Right lobe of liver (tissue), 6 donors: Measurements from ENCODE around the gene SF3A1. TPM values are rescaled to one million over a fixed set of nuclear protein-coding genes. Genes with fewer than 3 reads are reported as not detected.

Experiments used
- ATAC-seq, 4 donors: fragments of 200-7000 bp; cut with Tn5 transposase; one replicate each; pipeline ENCODE4 v1.9.1; 2020; ENCODE audit warnings: mild to moderate bottlenecking in 4 of 4, moderate library complexity in 4 of 4
- DNase-seq, 3 donors: peaks; one replicate each; pipeline ENCODE4 v3.0.0-alpha.2; 2020
- H3K27ac ChIP-seq, 3 donors: fragments of 200-600 bp; one replicate each; pipeline ENCODE4 v1.8.0; 2022
- H3K27me3 ChIP-seq, 2 donors: fragments of 200-600 bp; one replicate each; pipeline ENCODE4 v1.8.0; 2022
- H3K36me3 ChIP-seq, 4 donors: fragments of 200-600 bp; sonication (generic) in 1 of 4; one replicate each; pipeline versions ENCODE4 v1.5.1 to v1.8.0; 2017 to 2022; ENCODE audit warnings: control low read depth in 1 of 4
- H3K4me1 ChIP-seq, 4 donors: fragments of 200-600 bp; sonication (generic) in 1 of 4; one replicate each; pipeline versions ENCODE4 v1.5.1 to v1.8.0; 2017 to 2022; ENCODE audit warnings: control low read depth in 1 of 4
- H3K4me3 ChIP-seq, 3 donors: fragments of 200-600 bp; one replicate each; pipeline ENCODE4 v1.8.0; 2022
- H3K9me3 ChIP-seq, 4 donors: fragments of 200-600 bp; sonication (generic) in 1 of 4; one replicate each; pipeline versions ENCODE4 v1.5.1 to v1.8.0; 2017 to 2022; ENCODE audit warnings: control low read depth in 1 of 4
- CTCF ChIP-seq, 4 donors: fragments of 200-600 bp in 3 of 4; fragments of 450-650 bp in 1 of 4; IDR thresholded peaks; one replicate each; pipeline versions ENCODE4 v1.5.1 to v1.8.0; 2016 to 2022; ENCODE audit warnings: antibody characterized with exemption in 4 of 4, mild to moderate bottlenecking in 2 of 4
- POLR2A ChIP-seq: fragments of 450-650 bp; IDR thresholded peaks from one replicate; pipeline ENCODE4 v1.6.1; 2017; ENCODE audit warnings: antibody characterized with exemption, mild to moderate bottlenecking
- WGBS: methylation state at CpG from one replicate; pipeline ENCODE4 v1.1.6; 2018; ENCODE audit warnings: low coverage, low lambda C conversion rate; ENCODE audit not compliant: insufficient coverage; ENCODE audit errors: missing lambda C conversion rate; 5-methylcytosine and 5-hydroxymethylcytosine counted together
- intact Hi-C, 2 donors: fragments of 100-400 bp; cut with DNase I; formaldehyde crosslinking; loops; one replicate each; pipeline versions ENCODE4 v1.11.2 to v1.14.1; 2022
- total RNA-seq, 6 experiments: library from RNA; depleted of rRNA in 2 of 6; stranded (reverse); fragments of >200 nt in 2 of 6; fragmentation: NEBNext Ultra II Directional in 3 of 6; extraction: Animal tissue kit (Norgen Biotek cat#: 25700) in 3 of 6; gene quantifications; one replicate each; pipeline versions ENCODE4 v1.1.0 to v1.2.4, GENCODE V29; 2016 to 2023
- donor health status: DM: no; HTN: yes; CAD: no.
- donor health status: DM: no; HTN: no; CAD: no.
- donor health status: DM: no; HTN: no; CAD: no.
- donor health status: DM: no; HTN: yes; CAD: no.
- donor health status: DM: no; HTN: yes; CAD: no.

SF3A1 gene
- total RNA-seq, 6 experiments from 2014 or later, result 42.6 to 72.8 (median 66.5) TPM

- DNase-seq, result no peak
- WGBS, result 60% methylated on average over 2 of the region's 4 CpGs
- H3K36me3 ChIP-seq, result peaks cover 0 to 15% (median 6%) of the 10 kb centered on the region in 4 donors
- TF ChIP-seq POLR2A, result no peak
- TF ChIP-seq CTCF (IDR thresholded peaks at IDR 0.05), result no peak
- ATAC-seq, result no peak
- H3K27ac ChIP-seq, result no peak overlapping the region
- H3K4me1 ChIP-seq, result peaks cover 0 to 12% (median 5%) of the 10 kb centered on the region in 4 donors
- no peaks in the 10 kb centered on the region for H3K27me3 ChIP-seq
- intact Hi-C loops, result no loop called here
- H3K9me3 ChIP-seq, result no peaks in the 10 kb centered on the region
- H3K4me3 ChIP-seq, result no peak overlapping the region
These were observed 72.0 kb downstream of the SF3A1 start for GRCh38 chr22:30284666-30285065.

DNA sequence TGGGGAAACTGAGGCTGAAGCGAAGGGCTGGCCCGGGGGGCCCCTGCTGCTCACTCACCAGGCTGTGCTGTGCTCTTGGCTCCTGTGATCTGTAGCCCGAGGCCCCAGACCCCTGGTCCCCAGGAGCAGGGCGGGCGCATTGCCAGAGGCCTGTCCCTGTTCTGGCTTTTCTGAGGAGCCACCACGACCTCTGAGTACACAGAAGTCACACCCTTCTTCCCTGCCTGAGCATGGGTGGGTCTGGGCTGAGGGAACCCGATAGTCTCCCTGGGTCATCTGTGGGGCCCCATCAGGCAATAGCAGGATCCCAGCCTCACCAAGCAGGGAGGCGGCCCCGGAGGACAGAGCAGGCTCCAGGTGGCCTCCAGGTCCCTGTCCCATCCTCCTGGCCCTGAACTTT is 72.5 kb downstream of the SF3A1 start:
- Histone ChIP-seq H3K9me3 (no peaks in the 10 kb centered on the region), H3K4me3 (no peak overlapping the region), H3K36me3 (peaks cover 0 to 15% (median 6%) of the 10 kb centered on the region in 4 donors), H3K27ac (no peak overlapping the region), H3K4me1 (peaks cover 0 to 12% (median 5%) of the 10 kb centered on the region in 4 donors), H3K27me3 (no peaks in the 10 kb centered on the region)
- 40% methylated on average over 1 of the region's 9 CpGs for WGBS
- TF ChIP-seq POLR2A, result no peak
- TF ChIP-seq CTCF (IDR thresholded peaks at IDR 0.05), result no peak
- DNase-seq, result no peak
- no peak for ATAC-seq
- intact Hi-C loops, result no loop called here

DNA sequence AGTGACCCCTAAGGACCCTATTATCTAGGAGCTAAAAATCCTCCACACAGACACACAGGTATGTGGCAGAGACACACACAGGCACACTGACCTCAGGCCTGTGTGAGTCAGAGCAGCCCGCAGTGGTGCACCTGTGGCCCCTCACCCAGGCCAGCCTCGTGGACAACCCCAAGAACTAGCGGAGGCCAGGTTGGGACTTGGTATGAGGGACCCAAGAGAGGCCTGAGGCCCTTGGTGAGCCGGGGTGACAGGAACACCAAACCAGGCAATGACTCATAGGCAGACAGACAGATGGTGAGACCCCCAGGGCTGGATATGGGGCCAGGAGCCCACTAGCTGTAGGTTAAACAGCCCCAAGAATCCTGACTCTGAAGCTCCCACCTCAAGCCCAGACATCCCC is 73.4 kb downstream of the SF3A1 start:
- DNase-seq (no peak), ATAC-seq (no peak)
- Histone ChIP-seq H3K36me3 (peaks cover 0 to 15% (median 6%) of the 10 kb centered on the region in 4 donors), H3K9me3 (no peaks in the 10 kb centered on the region), H3K4me3 (no peak overlapping the region), H3K4me1 (peaks cover 0 to 8% (median 3%) of the 10 kb centered on the region in 4 donors), H3K27me3 (no peaks in the 10 kb centered on the region), H3K27ac (no peak overlapping the region)
- WGBS, result no CpG with 5 or more reads among the region's 4 CpGs
- no peak for TF ChIP-seq CTCF (IDR thresholded peaks at IDR 0.05)
- TF ChIP-seq POLR2A, result no peak
- intact Hi-C loops, result no loop called here

- intact Hi-C loops, result no loop called here
- WGBS, result 47% methylated on average over 2 of the region's 7 CpGs
These were observed 74.1 kb downstream of the SF3A1 start for GRCh38 chr22:30282616-30283046.

More at GRCh38 chr22:30282616-30283046, 74.1 kb downstream of the SF3A1 start:
- no peak for DNase-seq
- Histone ChIP-seq H3K4me3 (no peak overlapping the region), H3K9me3 (no peaks in the 10 kb centered on the region), H3K4me1 (peaks cover 0 to under 1% (median 0%) of the 10 kb centered on the region in 4 donors), H3K27me3 (no peaks in the 10 kb centered on the region), H3K27ac (no peak overlapping the region), H3K36me3 (peaks cover 0 to 15% (median 6%) of the 10 kb centered on the region in 4 donors)
- no peak for ATAC-seq
- TF ChIP-seq CTCF (IDR thresholded peaks at IDR 0.05), result no peak

Other genes starting within 250 kb of the SF3A1 start
- gene LIF, start 110.1 kb downstream of the SF3A1 start, total RNA-seq, result 1 to 10 TPM in 3 of 6 experiments, under 1 TPM in 1, not detected in 2; 0.15 to 2.0 (median 1.6) TPM
- under 1 TPM in 4 of 6 experiments, not detected in 2; 0.10 to 0.75 (median 0.19) TPM for gene OSM, start 90.0 kb downstream of the SF3A1 start, total RNA-seq
- 1 to 10 TPM in 5 of 6 experiments, under 1 TPM in 1; 0.86 to 8.6 (median 4.0) TPM for gene CASTOR1, start 67.4 kb downstream of the SF3A1 start, total RNA-seq
- 10 to 100 TPM in 3 of 6 experiments, 1 to 10 TPM in 3; 6.6 to 12.6 (median 10.0) TPM for gene TBC1D10A, start 30.0 kb downstream of the SF3A1 start, total RNA-seq
- gene CCDC157, start 113 bp upstream of the SF3A1 start, total RNA-seq, result 1 to 10 TPM in 3 of 6 experiments, under 1 TPM in 3; 0.54 to 2.9 (median 0.86) TPM
- 10 to 100 TPM in 1 of 6 experiments, 1 to 10 TPM in 5; 6.2 to 10.0 (median 7.4) TPM for gene RNF215, start 30.5 kb upstream of the SF3A1 start, total RNA-seq
- 100 to 1,000 TPM in 3 of 6 experiments, 10 to 100 TPM in 3; 42.7 to 240 (median 101) TPM for gene SEC14L2, start 40.1 kb upstream of the SF3A1 start, total RNA-seq
- gene MTFP1, start 68.9 kb upstream of the SF3A1 start, total RNA-seq, result 10 to 100 TPM in 3 of 6 experiments, 1 to 10 TPM in 3; 4.2 to 30.1 (median 9.1) TPM
- gene SEC14L3, start 115.1 kb upstream of the SF3A1 start, total RNA-seq, result 1 to 10 TPM in 1 of 6 experiments, under 1 TPM in 3, not detected in 2; 0.31 to 1.1 (median 0.55) TPM
- gene SEC14L4, start 148.8 kb upstream of the SF3A1 start, total RNA-seq, result 10 to 100 TPM in 5 of 6 experiments, 1 to 10 TPM in 1; 9.4 to 27.7 (median 17.9) TPM
- gene SEC14L6, start 189.8 kb upstream of the SF3A1 start, total RNA-seq, result under 1 TPM in 5 of 6 experiments, not detected in 1; 0.06 to 0.39 (median 0.12) TPM
- 1 to 10 TPM in 5 of 6 experiments, under 1 TPM in 1; 0.58 to 7.0 (median 3.3) TPM for gene GAL3ST1, start 217.8 kb upstream of the SF3A1 start, total RNA-seq
- 10 to 100 TPM; 21.9 to 35.7 (median 31.4) TPM for gene PES1, start 235.0 kb upstream of the SF3A1 start, total RNA-seq